Measurements from ENCODE around the gene LTA4H.

The LTA4H gene

GRCh38 chr12:96056646-96057455, 21.5 kb upstream of the LTA4H start:
- DNase-seq = no peak

GRCh38 chr12:96054244-96054610, 18.8 kb upstream of the LTA4H start:
- no peak for DNase-seq

- DNase-seq = no peak
Observed at GRCh38 chr12:96053476-96054243, 18.3 kb upstream of the LTA4H start.

GRCh38 chr12:96051756-96052485, 16.5 kb upstream of the LTA4H start:
- DNase-seq = no peak

- no peak for DNase-seq
Observed at GRCh38 chr12:96050139-96050538, 14.8 kb upstream of the LTA4H start.

- no peak for DNase-seq
Observed at GRCh38 chr12:96049101-96049500, 13.7 kb upstream of the LTA4H start.

- peak; percentile 48 for DNase-seq
Observed at GRCh38 chr12:96048393-96048969, 13.1 kb upstream of the LTA4H start.

GRCh38 chr12:96047229-96048211, 12.1 kb upstream of the LTA4H start:
- DNase-seq = peak; percentile 34

GRCh38 chr12:96046543-96047228, 11.3 kb upstream of the LTA4H start:
- DNase-seq = no peak

- no peak for DNase-seq
Observed at GRCh38 chr12:96045566-96045965, 10.2 kb upstream of the LTA4H start.

- DNase-seq = no peak
Observed at GRCh38 chr12:96044943-96045290, 9.5 kb upstream of the LTA4H start.

- DNase-seq = no peak
Observed at GRCh38 chr12:96044017-96044942, 8.9 kb upstream of the LTA4H start.

GRCh38 chr12:96041181-96041580, 5.8 kb upstream of the LTA4H start:
- DNase-seq = no peak

- no peak for DNase-seq
Observed at GRCh38 chr12:96040305-96041133, 5.1 kb upstream of the LTA4H start.

GRCh38 chr12:96039516-96039915, 4.1 kb upstream of the LTA4H start:
- DNase-seq = no peak

GRCh38 chr12:96036765-96037455, 1.5 kb upstream of the LTA4H start:
- no peak for DNase-seq

- no peak for DNase-seq
Observed at GRCh38 chr12:96034621-96035282, 635 bp downstream of the LTA4H start.

All from NCI-H774 (cell line).